IMR-90 (cell line): ENCODE data around the gene TNFRSF1B. TPM values are rescaled to one million over a fixed set of nuclear protein-coding genes. Genes with fewer than 3 reads are reported as not detected.

Source experiments
- microRNA-seq, 2 experiments: library from miRNA; stranded (forward) in 1 of 2; unstranded in 1 of 2; fragments of 10-50 nt in 1 of 2; fragments of <30 nt in 1 of 2; gene quantifications in 1 of 2; microRNA quantifications in 1 of 2; one replicate each; pipeline versions ENCODE3 to v1.1.0; 2013 to 2020; ENCODE audit not compliant: insufficient read depth in 1 of 2, insufficient read length in 1 of 2, unreplicated experiment in 1 of 2
- polyA plus RNA-seq, 3 experiments: library from polyadenylated mRNA; depleted of rRNA; stranded (reverse); fragments of >200 nt; gene quantifications; 2 replicates each; pipeline ENCODE4 v1.2.3, GENCODE V29; 2012; ENCODE audit warnings: low replicate concordance in 1 of 3
- small RNA-seq, 5 experiments: library from RNA; depleted of rRNA; stranded (forward); fragments of <200 nt; gene quantifications; one replicate each; pipeline ENCODE3, GENCODE V24; 2012
- total RNA-seq: library from RNA; depleted of rRNA; stranded (reverse); fragments of >200 nt; gene quantifications from 2 replicates; pipeline ENCODE4 v1.2.3, GENCODE V29; 2012; rRNA removed

The TNFRSF1B gene
- total and polyA plus RNA-seq, 2 of the 4 experiments (the other 2 are of a cell fraction) = 4.3 to 8.9 TPM

Small RNAs within 50 kb of the gene (microRNA-seq; reads per million reads assigned to microRNA genes)
- gene MIR4632 (ENCODE audit: insufficient read depth in 1 of 2, insufficient read length in 1 of 2, unreplicated experiment in 1 of 2) (0 to 0.37 reads per million in 2 experiments), gene MIR7846 (ENCODE audit: unreplicated experiment) (not detected), gene RF00156 (ENCODE audit: insufficient read depth, insufficient read length) (not detected)

Small RNAs within 50 kb of the gene (small RNA-seq; reads per million reads assigned to genes)
- gene MIR4632 = 0 reads per million in 5 experiments
- 0 to 0.18 (median 0) reads per million in 5 experiments for gene RF00156

Other genes with a start within 250 kb of the TNFRSF1B start
- 39.4 and 42.5 TPM in 2 replicates for gene KIAA2013, start 240.6 kb upstream of the TNFRSF1B start, total RNA-seq
- 88.1 and 100 TPM in 2 replicates for gene KIAA2013, start 240.6 kb upstream of the TNFRSF1B start, polyA plus RNA-seq (2012; rRNA removed)
- 236 and 283 TPM in 2 replicates for gene PLOD1, start 232.3 kb upstream of the TNFRSF1B start, total RNA-seq
- 609 and 635 TPM in 2 replicates for gene PLOD1, start 232.3 kb upstream of the TNFRSF1B start, polyA plus RNA-seq (2012; rRNA removed)
- 76.4 and 84.2 TPM in 2 replicates for gene MFN2, start 186.5 kb upstream of the TNFRSF1B start, total RNA-seq
- 51.6 and 52.8 TPM in 2 replicates for gene MFN2, start 186.5 kb upstream of the TNFRSF1B start, polyA plus RNA-seq (2012; rRNA removed)
- gene MIIP, start 147.5 kb upstream of the TNFRSF1B start, total RNA-seq = 12.2 and 14.2 TPM in 2 replicates
- gene MIIP, start 147.5 kb upstream of the TNFRSF1B start, polyA plus RNA-seq (2012; rRNA removed) = 23.7 and 28.7 TPM in 2 replicates
- gene TNFRSF8, start 103.7 kb upstream of the TNFRSF1B start, total RNA-seq = under 0.01 TPM in 2 replicates
- gene TNFRSF8, start 103.7 kb upstream of the TNFRSF1B start, polyA plus RNA-seq (2012; rRNA removed) = 0.31 and 0.37 TPM in 2 replicates
- gene VPS13D, start 63.0 kb downstream of the TNFRSF1B start, total RNA-seq = 16.3 and 18.1 TPM in 2 replicates
- gene VPS13D, start 63.0 kb downstream of the TNFRSF1B start, polyA plus RNA-seq (2012; rRNA removed) = 8.1 and 9.0 TPM in 2 replicates